AG08395 (cell line): ENCODE results near the gene PAGR1.
"Not testable (repeated sequence)": the region's sequence is repeated elsewhere in the genome, so short reads cannot be mapped to it uniquely, and the experiment has no call there.

ENCODE experiments used
- DNase-seq: peaks from one replicate; pipeline ENCODE4 v3.0.0; 2012; ENCODE audit warnings: mixed read lengths, low spot score

The PAGR1 gene

GRCh38 chr16:29812754-29813643 is 3.0 kb upstream of the PAGR1 start:
- no peak for DNase-seq

- no peak for DNase-seq
Observed at GRCh38 chr16:29813644-29814562, 2.0 kb upstream of the PAGR1 start.

- DNase-seq = no peak
Observed at GRCh38 chr16:29814592-29814991, 1.4 kb upstream of the PAGR1 start.

GRCh38 chr16:29815032-29815721 is 775 bp upstream of the PAGR1 start:
- DNase-seq = no peak

- DNase-seq = peak; percentile 54
Observed at GRCh38 chr16:29816694-29817441, 916 bp downstream of the PAGR1 start.

GRCh38 chr16:29818082-29818481 is 2.1 kb downstream of the PAGR1 start:
- DNase-seq = no peak

GRCh38 chr16:29819506-29819905 is 3.6 kb downstream of the PAGR1 start:
- no peak for DNase-seq

- peak; percentile 71 for DNase-seq
Observed at GRCh38 chr16:29820271-29820701, 4.3 kb downstream of the PAGR1 start, which contains the start of gene MVP. Gene MVP (plus strand): TSS chr16:29820462. CDS start chr16:29830550, 10,088 bp downstream.

GRCh38 chr16:29820730-29821642 is 5.0 kb downstream of the PAGR1 start:
- peak; percentile 50 for DNase-seq

GRCh38 chr16:29821643-29822115 is 5.7 kb downstream of the PAGR1 start:
- peak; percentile 67 for DNase-seq

- peak; percentile 72 for DNase-seq
Observed at GRCh38 chr16:29824589-29825144, 8.7 kb downstream of the PAGR1 start.

GRCh38 chr16:29825145-29826044 is 9.4 kb downstream of the PAGR1 start:
- DNase-seq = peak; percentile 83

- no peak for DNase-seq
Observed at GRCh38 chr16:29826342-29826695, 10.4 kb downstream of the PAGR1 start.

- DNase-seq = no peak
Observed at GRCh38 chr16:29830774-29831173, 14.8 kb downstream of the PAGR1 start.

GRCh38 chr16:29831490-29831889 is 15.5 kb downstream of the PAGR1 start:
- DNase-seq = no peak

- not testable (repeated sequence) for DNase-seq
Observed at GRCh38 chr16:29833219-29833618, 17.3 kb downstream of the PAGR1 start.

GRCh38 chr16:29834079-29834478 is 18.1 kb downstream of the PAGR1 start:
- DNase-seq = no peak

- DNase-seq = no peak
Observed at GRCh38 chr16:29835926-29836325, 20.0 kb downstream of the PAGR1 start.

- no peak for DNase-seq
Observed at GRCh38 chr16:29836623-29837022, 20.7 kb downstream of the PAGR1 start.
